Measurements from ENCODE around the gene PAK3. TPM values are rescaled to one million over a fixed set of nuclear protein-coding genes. Genes with fewer than 3 reads are reported as not detected.

PAK3 gene
- polyA plus RNA-seq, 3 donors: not detected

GRCh38 chrX:111083081-111083480 lies 12.9 kb upstream of the PAK3 start:
- no peak overlapping the region for H3K27ac Mint-ChIP-seq
- no CpG with 5 or more reads among the region's 1 CpG for WGBS (ENCODE audit: insufficient coverage)
- no peak for TF ChIP-seq CTCF (IDR thresholded peaks at IDR 0.05)
- H2AFZ ChIP-seq (ENCODE audit: insufficient read depth, low read depth, low read length, poor library complexity, severe bottlenecking): no peak overlapping the region
- no peak overlapping the region for H3K4me3 ChIP-seq (replicated peaks in 1 of 3; ENCODE audit: low read depth in 2 of 3, low read length in 3 of 3)
- no peaks in the 10 kb centered on the region for H3K9me3 ChIP-seq (replicated peaks in 1 of 2; ENCODE audit: control insufficient read depth in 1 of 2, insufficient read depth in 1 of 2, low read length in 2 of 2)
- no peak overlapping the region for H3K4me2 ChIP-seq (replicated peaks; ENCODE audit: extremely low read depth, low read length, poor library complexity, severe bottlenecking)
- peaks cover 0 to 2% (median 0%) of the 10 kb centered on the region in 7 donors for H3K9me3 Mint-ChIP-seq
- no peaks in the 10 kb centered on the region for H3K36me3 ChIP-seq (replicated peaks in 1 of 2; ENCODE audit: control insufficient read depth in 1 of 2, insufficient read depth in 2 of 2, low read length in 2 of 2)
- no peak overlapping the region for H3K4me3 Mint-ChIP-seq
- no peaks in the 10 kb centered on the region for H3K4me1 ChIP-seq (ENCODE audit: control insufficient read depth in 1 of 2, insufficient read depth in 2 of 2, low read length in 2 of 2)
- no peaks in the 10 kb centered on the region for H4K20me1 ChIP-seq (ENCODE audit: insufficient read depth, low read length)
- no peaks in the 10 kb centered on the region for H3K4me1 Mint-ChIP-seq
- H3K27me3 ChIP-seq (ENCODE audit: control insufficient read depth in 2 of 2, insufficient read depth in 2 of 2, low read length in 2 of 2): peaks cover 0 to 24% of the 10 kb centered on the region in 2 donors
- no peak overlapping the region for H3K9ac ChIP-seq (ENCODE audit: insufficient read depth, low read length, poor library complexity, severe bottlenecking)
- H3K27ac ChIP-seq (ENCODE audit: low read depth in 1 of 2, low read length in 2 of 2): no peak overlapping the region
- H3K36me3 Mint-ChIP-seq: no peaks in the 10 kb centered on the region
- H3K79me2 ChIP-seq (ENCODE audit: insufficient read depth, low read length): no peaks in the 10 kb centered on the region
- no peak for DNase-seq
- peaks cover 3 to 25% (median 13%) of the 10 kb centered on the region in 3 donors for H3K27me3 Mint-ChIP-seq (ENCODE audit: low read depth in 3 of 3)
- intact Hi-C loops (cut with micrococcal nuclease): no loop called here

- Mint-ChIP-seq H3K4me1 (no peaks in the 10 kb centered on the region), H3K4me3 (no peak overlapping the region), H3K9me3 (peaks cover 0 to 2% (median 0%) of the 10 kb centered on the region in 7 donors), H3K27ac (no peak overlapping the region), H3K36me3 (no peaks in the 10 kb centered on the region), H3K27me3 (ENCODE audit: low read depth in 3 of 3) (peaks cover 2 to 32% (median 13%) of the 10 kb centered on the region in 3 donors)
- Histone ChIP-seq H4K20me1 (ENCODE audit: insufficient read depth, low read length) (no peaks in the 10 kb centered on the region), H3K27ac (ENCODE audit: low read depth in 1 of 2, low read length in 2 of 2) (no peak overlapping the region), H2AFZ (ENCODE audit: insufficient read depth, low read depth, low read length, poor library complexity, severe bottlenecking) (no peak overlapping the region), H3K36me3 (replicated peaks in 1 of 2; ENCODE audit: control insufficient read depth in 1 of 2, insufficient read depth in 2 of 2, low read length in 2 of 2) (no peaks in the 10 kb centered on the region), H3K27me3 (ENCODE audit: control insufficient read depth in 2 of 2, insufficient read depth in 2 of 2, low read length in 2 of 2) (peaks cover 1 to 30% of the 10 kb centered on the region in 2 donors), H3K9me3 (replicated peaks in 1 of 2; ENCODE audit: control insufficient read depth in 1 of 2, insufficient read depth in 1 of 2, low read length in 2 of 2) (no peaks in the 10 kb centered on the region), H3K4me3 (replicated peaks in 1 of 3; ENCODE audit: low read depth in 2 of 3, low read length in 3 of 3) (no peak overlapping the region), H3K9ac (ENCODE audit: insufficient read depth, low read length, poor library complexity, severe bottlenecking) (no peak overlapping the region), H3K79me2 (ENCODE audit: insufficient read depth, low read length) (no peaks in the 10 kb centered on the region), H3K4me1 (ENCODE audit: control insufficient read depth in 1 of 2, insufficient read depth in 2 of 2, low read length in 2 of 2) (no peaks in the 10 kb centered on the region), H3K4me2 (replicated peaks; ENCODE audit: extremely low read depth, low read length, poor library complexity, severe bottlenecking) (no peak overlapping the region)
- intact Hi-C loops (cut with micrococcal nuclease): no loop called here
- no CpG with 5 or more reads among the region's 6 CpGs for WGBS (ENCODE audit: insufficient coverage)
- no peak for DNase-seq
- no peak for TF ChIP-seq CTCF (IDR thresholded peaks at IDR 0.05)
Observed at GRCh38 chrX:111086591-111087006, 9.4 kb upstream of the PAK3 start.
